Measurements from ENCODE around the gene CYB561. TPM values are rescaled to one million over a fixed set of nuclear protein-coding genes. Genes with fewer than 3 reads are reported as not detected.
A peak's percentile ranks its signal among the peaks of the same experiment; 100 is the strongest.

CYB561 gene, protein sequence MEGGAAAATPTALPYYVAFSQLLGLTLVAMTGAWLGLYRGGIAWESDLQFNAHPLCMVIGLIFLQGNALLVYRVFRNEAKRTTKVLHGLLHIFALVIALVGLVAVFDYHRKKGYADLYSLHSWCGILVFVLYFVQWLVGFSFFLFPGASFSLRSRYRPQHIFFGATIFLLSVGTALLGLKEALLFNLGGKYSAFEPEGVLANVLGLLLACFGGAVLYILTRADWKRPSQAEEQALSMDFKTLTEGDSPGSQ
- 10 to 100 TPM in 1 of 2 experiments, 1 to 10 TPM in 1; 2.2 to 13.6 TPM for total RNA-seq

GRCh38 chr17:63445954-63446752 lies at the start of gene CYB561:
CYB561 (minus strand) TSS chr17:63446306; CDS start chr17:63437547, 8,759 bp downstream.
- Mint-ChIP-seq H3K9me3 (ENCODE audit: low read depth) (no peaks in the 10 kb centered on the region), H3K4me3 (peak within 1 kb of the TSS; percentile 47), H3K36me3 (no peaks in the 10 kb centered on the region), H3K27me3 (peaks cover 3% of the 10 kb centered on the region), H3K27ac (peak within 1 kb of the TSS; percentile 75), H3K4me1 (peaks cover 18% of the 10 kb centered on the region)
- CTCF ChIA-PET = interaction anchor here (1.1 to 11.4 kb wide), 6 partner anchors 8 to 175 kb away, joined by 5 to 185 read pairs (median 15); partner anchors contain the start of gene ACE
- ATAC-seq (peak; percentile 76), DNase-seq (peak; percentile 70)

- Mint-ChIP-seq H3K27ac (no peak overlapping the region), H3K27me3 (peaks cover 3% of the 10 kb centered on the region), H3K9me3 (ENCODE audit: low read depth) (no peaks in the 10 kb centered on the region), H3K36me3 (no peaks in the 10 kb centered on the region), H3K4me1 (no peaks in the 10 kb centered on the region), H3K4me3 (no peak overlapping the region)
- ATAC-seq = no peak
- CTCF ChIA-PET = interaction anchor here (0.9 to 1.5 kb wide), 3 partner anchors 17 to 120 kb away, joined by 3 to 4 read pairs (median 3); no protein-coding TSS in a partner anchor
- no peak for DNase-seq
Observed at GRCh38 chr17:63495491-63495890, 49.4 kb upstream of the CYB561 start.

DNA sequence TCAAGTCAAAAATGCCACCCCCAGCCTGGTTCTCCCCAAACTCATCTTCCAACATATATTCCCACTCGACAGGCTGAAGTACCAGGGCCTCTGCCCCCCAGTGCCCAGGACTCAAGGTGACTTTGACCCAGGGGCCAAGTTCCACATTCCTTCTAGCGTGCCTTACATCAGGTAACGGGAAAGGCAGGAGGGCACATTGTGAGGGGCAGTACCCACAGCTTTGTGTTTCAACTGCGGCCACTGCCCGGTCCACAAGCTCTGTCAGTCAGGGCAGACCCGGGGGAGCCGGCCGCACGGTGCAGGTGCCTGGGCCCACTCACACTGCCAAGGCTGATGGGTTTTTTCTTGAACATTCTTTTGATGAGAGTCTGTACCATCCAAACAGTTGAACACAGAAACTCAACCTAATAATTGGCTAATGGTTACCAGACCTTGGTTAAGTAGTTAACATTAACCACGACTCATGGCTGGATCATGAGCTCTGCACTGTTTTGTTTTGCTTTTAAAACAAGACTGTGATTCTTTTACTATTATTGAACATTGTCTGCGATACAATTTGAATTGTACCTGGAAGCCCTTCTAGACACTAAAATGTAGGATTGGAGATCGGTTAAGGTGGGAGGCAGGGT lies 48.3 kb upstream of the CYB561 start:
- no peaks in the 10 kb centered on the region for H3K9me3 Mint-ChIP-seq (ENCODE audit: low read depth)
- H3K27me3 Mint-ChIP-seq = no peaks in the 10 kb centered on the region
- H3K27ac Mint-ChIP-seq = no peak overlapping the region
- no peak overlapping the region for H3K4me3 Mint-ChIP-seq
- ATAC-seq (no peak), DNase-seq (no peak)
- H3K36me3 Mint-ChIP-seq = no peaks in the 10 kb centered on the region
- no peaks in the 10 kb centered on the region for H3K4me1 Mint-ChIP-seq
- CTCF ChIA-PET = interaction anchor here (1.1 kb wide), 1 partner anchor 69 kb away, joined by 3 read pairs; no protein-coding TSS in a partner anchor

DNA sequence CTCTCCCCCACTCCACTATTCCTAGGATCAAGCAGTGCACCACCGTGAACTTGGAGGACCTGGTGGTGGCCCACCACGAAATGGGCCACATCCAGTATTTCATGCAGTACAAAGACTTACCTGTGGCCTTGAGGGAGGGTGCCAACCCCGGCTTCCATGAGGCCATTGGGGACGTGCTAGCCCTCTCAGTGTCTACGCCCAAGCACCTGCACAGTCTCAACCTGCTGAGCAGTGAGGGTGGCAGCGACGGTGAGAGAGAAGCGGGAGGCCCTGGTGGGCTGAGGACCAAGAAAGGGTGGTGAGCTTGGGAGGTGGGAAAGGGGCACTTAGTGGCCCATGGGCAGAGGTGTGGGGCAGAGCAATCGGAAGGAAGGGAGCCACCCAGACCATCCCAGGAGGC lies 47.3 kb upstream of the CYB561 start:
- H3K27ac Mint-ChIP-seq = no peak overlapping the region
- no peaks in the 10 kb centered on the region for H3K9me3 Mint-ChIP-seq (ENCODE audit: low read depth)
- H3K4me1 Mint-ChIP-seq = no peaks in the 10 kb centered on the region
- H3K4me3 Mint-ChIP-seq = no peak overlapping the region
- no peaks in the 10 kb centered on the region for H3K27me3 Mint-ChIP-seq
- CTCF ChIA-PET = no interaction called here
- H3K36me3 Mint-ChIP-seq = no peaks in the 10 kb centered on the region
- DNase-seq (no peak), ATAC-seq (no peak)

DNA sequence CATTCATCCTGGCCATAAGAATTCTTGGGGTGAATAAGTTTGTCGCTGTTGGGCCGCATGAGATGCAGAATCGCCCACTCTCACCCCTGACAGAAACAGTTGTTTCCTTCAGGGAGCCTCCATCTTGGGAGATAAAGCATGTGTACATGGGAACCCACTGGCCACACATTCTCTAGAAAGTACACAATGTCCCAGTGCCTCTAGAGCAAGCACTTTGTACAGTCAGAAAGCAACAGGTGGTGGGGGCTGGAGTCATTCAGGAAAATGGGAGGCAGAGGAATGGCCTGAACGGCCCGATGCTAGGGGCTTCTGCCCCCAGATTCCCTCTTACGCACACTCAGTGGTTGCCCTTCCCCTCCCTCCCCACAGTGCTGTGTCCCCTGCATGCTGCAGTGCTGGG lies 46.8 kb upstream of the CYB561 start:
- H3K4me3 Mint-ChIP-seq = no peak overlapping the region
- DNase-seq (no peak), ATAC-seq (no peak)
- no peaks in the 10 kb centered on the region for H3K27me3 Mint-ChIP-seq
- CTCF ChIA-PET = interaction anchor here (0.9 kb wide), 1 partner anchor 67 kb away, joined by 3 read pairs; no protein-coding TSS in a partner anchor
- no peaks in the 10 kb centered on the region for H3K9me3 Mint-ChIP-seq (ENCODE audit: low read depth)
- H3K4me1 Mint-ChIP-seq = no peaks in the 10 kb centered on the region
- no peaks in the 10 kb centered on the region for H3K36me3 Mint-ChIP-seq
- no peak overlapping the region for H3K27ac Mint-ChIP-seq

GRCh38 chr17:63491977-63492618 lies 46.0 kb upstream of the CYB561 start:
- H3K4me3 Mint-ChIP-seq = no peak overlapping the region
- no peaks in the 10 kb centered on the region for H3K36me3 Mint-ChIP-seq

DNA sequence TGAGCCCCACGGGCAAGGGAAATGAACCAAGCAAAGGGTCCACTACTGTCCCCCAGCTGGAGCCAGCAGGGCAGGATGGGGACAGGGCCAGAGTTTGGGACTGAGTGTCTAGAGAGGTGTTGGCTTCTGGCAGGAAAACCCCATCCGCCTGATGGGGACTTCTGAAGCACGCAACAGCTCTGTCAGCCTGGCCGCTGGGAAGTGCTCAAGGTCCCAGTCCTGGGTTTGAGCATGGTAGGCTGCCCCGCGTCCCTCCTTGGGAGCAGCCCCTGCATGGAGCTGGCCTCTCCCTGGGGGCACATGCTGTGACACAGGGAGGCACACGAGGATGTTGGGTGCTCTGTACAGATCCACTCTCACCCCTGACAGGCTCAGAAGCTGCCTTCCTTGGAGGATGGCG lies 45.3 kb upstream of the CYB561 start:
- Mint-ChIP-seq H3K9me3 (ENCODE audit: low read depth) (no peaks in the 10 kb centered on the region), H3K4me1 (no peaks in the 10 kb centered on the region), H3K27ac (no peak overlapping the region), H3K27me3 (no peaks in the 10 kb centered on the region), H3K36me3 (no peaks in the 10 kb centered on the region), H3K4me3 (no peak overlapping the region)
- CTCF ChIA-PET = interaction anchor here (1.4 kb wide), 1 partner anchor 22 kb away, joined by 3 read pairs; no protein-coding TSS in a partner anchor
- ATAC-seq (no peak), DNase-seq (no peak)

More at GRCh38 chr17:63491977-63492618, 46.0 kb upstream of the CYB561 start:
- no peak overlapping the region for H3K27ac Mint-ChIP-seq
- DNase-seq (no peak), ATAC-seq (no peak)
- CTCF ChIA-PET = interaction anchor here (0.9 to 1.4 kb wide), 2 partner anchors 23 to 66 kb away, joined by 3 read pairs; no protein-coding TSS in a partner anchor
- no peaks in the 10 kb centered on the region for H3K27me3 Mint-ChIP-seq
- no peaks in the 10 kb centered on the region for H3K4me1 Mint-ChIP-seq
- no peaks in the 10 kb centered on the region for H3K9me3 Mint-ChIP-seq (ENCODE audit: low read depth)

- Mint-ChIP-seq H3K4me1 (no peaks in the 10 kb centered on the region), H3K36me3 (no peaks in the 10 kb centered on the region), H3K27me3 (no peaks in the 10 kb centered on the region), H3K9me3 (ENCODE audit: low read depth) (no peaks in the 10 kb centered on the region), H3K27ac (no peak overlapping the region), H3K4me3 (no peak overlapping the region)
- ATAC-seq (no peak), DNase-seq (no peak)
- CTCF ChIA-PET = interaction anchor here (1.4 kb wide), 1 partner anchor 22 kb away, joined by 3 read pairs; no protein-coding TSS in a partner anchor
Observed at GRCh38 chr17:63490858-63491400, 44.8 kb upstream of the CYB561 start.

- Mint-ChIP-seq H3K4me3 (no peak overlapping the region), H3K4me1 (no peaks in the 10 kb centered on the region), H3K27ac (no peak overlapping the region), H3K36me3 (no peaks in the 10 kb centered on the region), H3K27me3 (no peaks in the 10 kb centered on the region), H3K9me3 (ENCODE audit: low read depth) (no peaks in the 10 kb centered on the region)
- DNase-seq (no peak), ATAC-seq (no peak)
- CTCF ChIA-PET = no interaction called here
Observed at GRCh38 chr17:63490329-63490728, 44.2 kb upstream of the CYB561 start.

GRCh38 chr17:63489291-63489690 lies 43.2 kb upstream of the CYB561 start:
- H3K4me3 Mint-ChIP-seq = no peak overlapping the region
- no peak overlapping the region for H3K27ac Mint-ChIP-seq
- H3K4me1 Mint-ChIP-seq = no peaks in the 10 kb centered on the region
- no peaks in the 10 kb centered on the region for H3K36me3 Mint-ChIP-seq
- CTCF ChIA-PET = no interaction called here
- no peak for DNase-seq
- ATAC-seq = no peak
- H3K27me3 Mint-ChIP-seq = no peaks in the 10 kb centered on the region
- no peaks in the 10 kb centered on the region for H3K9me3 Mint-ChIP-seq (ENCODE audit: low read depth)

- CTCF ChIA-PET = interaction anchor here (2.7 kb wide), 1 partner anchor 10 kb away, joined by 13 read pairs; no protein-coding TSS in a partner anchor
- no peaks in the 10 kb centered on the region for H3K36me3 Mint-ChIP-seq
Observed at GRCh38 chr17:63488851-63489250, 42.7 kb upstream of the CYB561 start.

DNA sequence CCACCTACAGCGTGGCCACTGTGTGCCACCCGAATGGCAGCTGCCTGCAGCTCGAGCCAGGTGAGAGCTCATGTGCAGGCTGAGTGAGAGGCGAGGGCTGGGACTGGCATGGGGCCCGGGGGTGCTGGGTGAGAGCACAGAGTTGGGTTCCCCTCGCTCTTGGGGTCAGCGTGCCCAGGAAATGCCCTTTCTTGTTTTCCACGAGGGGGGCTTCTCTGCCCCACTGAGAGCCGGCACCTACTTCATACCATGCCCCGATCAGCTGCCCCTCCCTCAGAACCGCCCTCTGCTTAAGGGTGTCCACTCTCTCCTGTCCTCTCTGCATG lies 40.9 kb upstream of the CYB561 start:
- H3K9me3 Mint-ChIP-seq (ENCODE audit: low read depth) = no peaks in the 10 kb centered on the region
- no peak for ATAC-seq
- CTCF ChIA-PET = interaction anchor here (1.2 to 2.7 kb wide), 4 partner anchors 8 to 62 kb away, joined by 4 to 13 read pairs (median 5); partner anchors contain the start of gene ACE

More at GRCh38 chr17:63488851-63489250, 42.7 kb upstream of the CYB561 start:
- Mint-ChIP-seq H3K4me3 (no peak overlapping the region), H3K27ac (no peak overlapping the region), H3K4me1 (no peaks in the 10 kb centered on the region), H3K27me3 (no peaks in the 10 kb centered on the region), H3K9me3 (ENCODE audit: low read depth) (no peaks in the 10 kb centered on the region)
- no peak for DNase-seq
- no peak for ATAC-seq

More for the DNA sequence above, 40.9 kb upstream of the CYB561 start:
- DNase-seq = no peak
- Mint-ChIP-seq H3K27me3 (no peaks in the 10 kb centered on the region), H3K27ac (no peak overlapping the region), H3K36me3 (no peaks in the 10 kb centered on the region), H3K4me1 (no peaks in the 10 kb centered on the region), H3K4me3 (no peak overlapping the region)
